ENCODE measurements around the gene ASIC2.
"Not testable (repeated sequence)": the region's sequence is repeated elsewhere in the genome, so short reads cannot be mapped to it uniquely, and the experiment has no call there.

- not testable (repeated sequence) for TF ChIP-seq POLR2A, CTCF, POLR2AphosphoS5, EP300 (IDR thresholded peaks at IDR 0.05)
These were observed 311.5 kb downstream of the ASIC2 start for GRCh38 chr17:32981611-32982010.

Data from sigmoid colon (tissue), 4 donors.